Measurements from ENCODE around the gene FOXP1.

DNA sequence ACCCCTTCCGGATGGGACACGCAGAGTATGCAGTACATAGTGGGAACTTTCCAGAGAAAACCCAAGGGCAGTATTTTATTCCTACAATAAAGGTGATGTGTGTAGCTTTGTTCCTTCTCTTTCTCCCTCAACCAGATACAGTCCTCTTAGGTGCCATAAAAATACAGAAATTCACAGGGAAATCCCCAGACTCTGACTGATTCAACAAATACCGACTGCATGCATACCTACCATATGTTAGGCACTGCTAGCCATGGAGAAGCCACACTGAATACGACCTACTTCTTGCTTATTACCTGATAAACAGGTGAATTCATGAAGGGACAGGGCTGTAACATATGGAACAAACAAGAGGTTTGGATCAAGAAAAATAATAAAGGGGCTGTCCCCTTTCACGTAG lies 228.5 kb downstream of the FOXP1 start:
- TF ChIP-seq EZH2 (IDR thresholded peaks at IDR 0.05; ENCODE audit: borderline replicate concordance) (no peak), EZH2phosphoT487 (IDR thresholded peaks at IDR 0.05; ENCODE audit: low read depth, severe bottlenecking, unreplicated experiment) (no peak)
- TF ChIP-seq, protein P1, sequence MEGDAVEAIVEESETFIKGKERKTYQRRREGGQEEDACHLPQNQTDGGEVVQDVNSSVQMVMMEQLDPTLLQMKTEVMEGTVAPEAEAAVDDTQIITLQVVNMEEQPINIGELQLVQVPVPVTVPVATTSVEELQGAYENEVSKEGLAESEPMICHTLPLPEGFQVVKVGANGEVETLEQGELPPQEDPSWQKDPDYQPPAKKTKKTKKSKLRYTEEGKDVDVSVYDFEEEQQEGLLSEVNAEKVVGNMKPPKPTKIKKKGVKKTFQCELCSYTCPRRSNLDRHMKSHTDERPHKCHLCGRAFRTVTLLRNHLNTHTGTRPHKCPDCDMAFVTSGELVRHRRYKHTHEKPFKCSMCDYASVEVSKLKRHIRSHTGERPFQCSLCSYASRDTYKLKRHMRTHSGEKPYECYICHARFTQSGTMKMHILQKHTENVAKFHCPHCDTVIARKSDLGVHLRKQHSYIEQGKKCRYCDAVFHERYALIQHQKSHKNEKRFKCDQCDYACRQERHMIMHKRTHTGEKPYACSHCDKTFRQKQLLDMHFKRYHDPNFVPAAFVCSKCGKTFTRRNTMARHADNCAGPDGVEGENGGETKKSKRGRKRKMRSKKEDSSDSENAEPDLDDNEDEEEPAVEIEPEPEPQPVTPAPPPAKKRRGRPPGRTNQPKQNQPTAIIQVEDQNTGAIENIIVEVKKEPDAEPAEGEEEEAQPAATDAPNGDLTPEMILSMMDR (IDR thresholded peaks at IDR 0.05; ENCODE audit: poor library complexity) = no peak
